Nephron progenitor cell (in vitro differentiated cells): ENCODE data around the gene MYL6.

Experiments used
- DNase-seq: peaks from one replicate; pipeline ENCODE4 v3.0.0; 2021
- H3K27ac Mint-ChIP-seq: 2 replicates; pipeline ENCODE4 v1.8.0; 2021; ENCODE audit warnings: mild to moderate bottlenecking, moderate library complexity, mixed read lengths
- H3K27me3 Mint-ChIP-seq: 2 replicates; pipeline ENCODE4 v1.8.0; 2021; ENCODE audit warnings: mild to moderate bottlenecking, low read depth, mixed read lengths; ENCODE audit not compliant: poor library complexity
- H3K36me3 Mint-ChIP-seq: 2 replicates; pipeline ENCODE4 v1.8.0; 2021; ENCODE audit warnings: low read depth, mixed read lengths
- H3K4me1 Mint-ChIP-seq: 2 replicates; pipeline ENCODE4 v1.8.0; 2021; ENCODE audit warnings: mixed read lengths
- H3K4me3 Mint-ChIP-seq: 2 replicates; pipeline ENCODE4 v1.8.0; 2021; ENCODE audit warnings: mild to moderate bottlenecking, moderate library complexity, mixed read lengths
- H3K9me3 Mint-ChIP-seq: 2 replicates; pipeline ENCODE4 v1.8.0; 2021; ENCODE audit warnings: mild to moderate bottlenecking, moderate library complexity, mixed read lengths
- TF ChIP-seq, protein P1 (sequence below): fragments of 200-600 bp; sonication (generic); IDR thresholded peaks from 2 replicates; pipeline ENCODE4 v1.5.0; 2021; ENCODE audit warnings: antibody characterized with exemption

The MYL6 gene

DNA sequence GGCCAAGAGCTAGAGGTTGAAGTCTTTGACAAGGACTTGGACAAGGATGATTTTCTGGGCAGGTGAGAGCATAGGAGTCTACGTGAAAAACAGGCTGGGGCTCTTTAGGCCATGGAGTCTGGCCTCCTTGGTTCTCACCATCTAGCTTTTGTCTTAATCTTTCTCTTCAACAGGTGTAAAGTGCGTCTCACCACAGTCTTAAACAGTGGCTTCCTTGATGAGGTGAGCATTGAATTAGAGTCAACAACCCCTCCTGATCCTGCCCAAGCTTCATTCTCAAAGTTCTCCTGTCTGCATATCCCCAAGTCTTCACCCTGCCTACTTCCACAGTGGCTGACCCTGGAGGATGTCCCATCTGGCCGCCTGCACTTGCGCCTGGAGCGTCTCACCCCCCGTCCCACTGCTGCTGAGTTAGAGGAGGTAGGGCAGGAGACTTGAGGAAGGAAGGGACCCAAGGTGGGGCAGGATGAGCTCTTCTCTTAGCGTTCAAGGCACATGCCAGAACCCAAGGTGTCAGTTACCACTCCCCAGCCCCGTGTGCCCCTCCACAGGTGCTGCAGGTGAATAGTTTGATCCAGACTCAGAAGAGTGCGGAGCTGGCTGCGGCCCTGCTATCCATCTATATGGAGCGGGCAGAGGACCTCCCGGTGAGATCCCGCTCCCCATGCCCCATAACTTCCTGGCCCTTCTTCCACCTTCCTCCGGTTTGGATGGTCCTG, 20.1 kb upstream of the MYL6 start:
- DNase-seq = no peak
- H3K4me1 Mint-ChIP-seq = no peaks in the 10 kb centered on the region
- H3K4me3 Mint-ChIP-seq = no peak overlapping the region
- no peaks in the 10 kb centered on the region for H3K9me3 Mint-ChIP-seq
- H3K27ac Mint-ChIP-seq = no peak overlapping the region
- H3K27me3 Mint-ChIP-seq = no peaks in the 10 kb centered on the region
- peaks cover 79% of the 10 kb centered on the region for H3K36me3 Mint-ChIP-seq
- TF ChIP-seq, protein P1, sequence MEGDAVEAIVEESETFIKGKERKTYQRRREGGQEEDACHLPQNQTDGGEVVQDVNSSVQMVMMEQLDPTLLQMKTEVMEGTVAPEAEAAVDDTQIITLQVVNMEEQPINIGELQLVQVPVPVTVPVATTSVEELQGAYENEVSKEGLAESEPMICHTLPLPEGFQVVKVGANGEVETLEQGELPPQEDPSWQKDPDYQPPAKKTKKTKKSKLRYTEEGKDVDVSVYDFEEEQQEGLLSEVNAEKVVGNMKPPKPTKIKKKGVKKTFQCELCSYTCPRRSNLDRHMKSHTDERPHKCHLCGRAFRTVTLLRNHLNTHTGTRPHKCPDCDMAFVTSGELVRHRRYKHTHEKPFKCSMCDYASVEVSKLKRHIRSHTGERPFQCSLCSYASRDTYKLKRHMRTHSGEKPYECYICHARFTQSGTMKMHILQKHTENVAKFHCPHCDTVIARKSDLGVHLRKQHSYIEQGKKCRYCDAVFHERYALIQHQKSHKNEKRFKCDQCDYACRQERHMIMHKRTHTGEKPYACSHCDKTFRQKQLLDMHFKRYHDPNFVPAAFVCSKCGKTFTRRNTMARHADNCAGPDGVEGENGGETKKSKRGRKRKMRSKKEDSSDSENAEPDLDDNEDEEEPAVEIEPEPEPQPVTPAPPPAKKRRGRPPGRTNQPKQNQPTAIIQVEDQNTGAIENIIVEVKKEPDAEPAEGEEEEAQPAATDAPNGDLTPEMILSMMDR = no peak

DNA sequence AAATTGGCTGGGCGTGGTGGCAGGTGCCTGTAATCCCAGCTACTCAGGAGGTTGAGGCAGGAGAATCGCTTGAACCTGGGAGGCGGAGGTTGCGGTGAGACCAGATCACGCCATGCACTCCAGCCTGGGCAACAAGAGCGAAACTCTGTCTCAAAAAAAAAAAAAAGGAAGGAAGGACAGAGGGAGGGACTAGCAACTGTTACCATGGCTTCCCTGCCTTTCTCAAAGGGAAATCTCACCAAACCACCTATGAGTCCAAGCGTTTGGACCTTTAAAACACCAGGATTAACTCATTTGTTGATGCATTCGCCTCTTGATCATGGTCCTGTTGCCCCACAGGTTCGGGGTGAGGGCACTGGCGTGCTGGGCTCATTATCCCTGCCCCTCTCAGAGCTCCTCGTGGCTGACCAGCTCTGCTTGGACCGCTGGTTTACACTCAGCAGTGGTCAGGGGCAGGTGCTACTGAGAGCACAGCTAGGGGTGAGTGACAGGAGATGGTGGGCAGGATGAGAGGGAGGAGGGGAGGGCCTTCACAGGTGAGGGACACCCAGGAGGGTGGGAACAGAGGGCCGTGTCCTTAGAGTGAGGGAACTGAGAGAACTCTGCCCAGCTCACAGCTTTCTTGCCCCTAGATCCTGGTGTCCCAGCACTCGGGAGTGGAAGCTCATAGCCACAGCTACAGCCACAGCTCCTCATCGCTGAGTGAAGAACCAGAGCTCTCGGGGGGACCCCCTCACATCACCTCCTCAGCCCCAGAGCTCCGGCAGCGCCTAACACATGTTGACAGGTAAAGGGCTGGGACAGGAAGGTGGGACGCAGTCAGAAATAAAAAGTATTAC, 16.0 kb upstream of the MYL6 start:
- H3K9me3 Mint-ChIP-seq = no peaks in the 10 kb centered on the region
- DNase-seq = no peak
- H3K27me3 Mint-ChIP-seq = no peaks in the 10 kb centered on the region
- H3K4me3 Mint-ChIP-seq = no peak overlapping the region
- peaks cover 73% of the 10 kb centered on the region for H3K36me3 Mint-ChIP-seq
- TF ChIP-seq, protein P1 = no peak
- H3K4me1 Mint-ChIP-seq = peaks cover 5% of the 10 kb centered on the region
- H3K27ac Mint-ChIP-seq = peak overlapping the region; percentile 77

DNA sequence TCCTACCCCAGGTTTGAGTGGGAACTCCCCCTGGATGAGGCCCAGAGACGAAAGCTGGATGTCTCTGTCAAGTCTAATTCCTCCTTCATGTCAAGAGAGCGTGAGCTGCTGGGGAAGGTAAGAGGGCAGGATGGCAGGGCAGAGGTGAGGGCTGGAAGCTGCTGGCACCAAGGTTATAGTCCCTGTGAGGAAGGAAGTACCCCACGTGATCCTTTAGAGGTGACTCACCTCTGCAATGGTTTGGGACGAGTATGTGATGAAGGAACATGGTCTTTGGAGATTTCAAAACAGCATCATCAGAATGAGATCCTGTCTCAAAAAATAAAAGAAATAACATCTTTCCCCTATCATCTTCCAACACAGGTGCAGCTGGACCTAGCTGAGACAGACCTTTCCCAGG, 14.9 kb upstream of the MYL6 start:
- peak overlapping the region; percentile 87 for H3K27ac Mint-ChIP-seq
- no peak overlapping the region for H3K4me3 Mint-ChIP-seq
- H3K4me1 Mint-ChIP-seq = peaks cover 5% of the 10 kb centered on the region
- no peak for DNase-seq
- no peaks in the 10 kb centered on the region for H3K9me3 Mint-ChIP-seq
- H3K27me3 Mint-ChIP-seq = peaks cover 3% of the 10 kb centered on the region
- TF ChIP-seq, protein P1 = no peak
- H3K36me3 Mint-ChIP-seq = peaks cover 63% of the 10 kb centered on the region

DNA sequence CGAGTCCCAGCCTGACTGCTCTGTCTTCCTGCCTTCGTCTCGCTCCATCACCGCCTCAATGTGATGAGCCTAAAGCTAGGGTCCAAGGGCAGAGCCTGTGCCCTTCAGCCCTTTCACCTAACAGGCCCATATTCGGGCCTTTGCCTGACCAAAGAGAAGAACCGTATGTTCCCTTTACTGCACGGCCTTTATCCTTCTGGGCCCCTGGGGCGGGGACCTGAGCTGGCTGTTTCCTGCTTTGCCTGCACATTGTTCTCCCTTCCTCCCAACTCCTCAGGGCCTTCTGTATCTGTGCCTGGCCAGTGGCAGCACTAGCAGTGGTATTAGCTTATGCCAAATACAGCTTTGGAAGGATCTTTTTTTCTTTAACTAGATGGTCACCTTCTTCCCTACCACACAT, 14.3 kb upstream of the MYL6 start:
- H3K27me3 Mint-ChIP-seq = peaks cover 4% of the 10 kb centered on the region
- H3K4me1 Mint-ChIP-seq = peaks cover 5% of the 10 kb centered on the region
- H3K9me3 Mint-ChIP-seq = no peaks in the 10 kb centered on the region
- TF ChIP-seq, protein P1 = no peak
- H3K4me3 Mint-ChIP-seq = no peak overlapping the region
- DNase-seq = no peak
- H3K36me3 Mint-ChIP-seq = peaks cover 56% of the 10 kb centered on the region
- H3K27ac Mint-ChIP-seq = peak overlapping the region; percentile 87

DNA sequence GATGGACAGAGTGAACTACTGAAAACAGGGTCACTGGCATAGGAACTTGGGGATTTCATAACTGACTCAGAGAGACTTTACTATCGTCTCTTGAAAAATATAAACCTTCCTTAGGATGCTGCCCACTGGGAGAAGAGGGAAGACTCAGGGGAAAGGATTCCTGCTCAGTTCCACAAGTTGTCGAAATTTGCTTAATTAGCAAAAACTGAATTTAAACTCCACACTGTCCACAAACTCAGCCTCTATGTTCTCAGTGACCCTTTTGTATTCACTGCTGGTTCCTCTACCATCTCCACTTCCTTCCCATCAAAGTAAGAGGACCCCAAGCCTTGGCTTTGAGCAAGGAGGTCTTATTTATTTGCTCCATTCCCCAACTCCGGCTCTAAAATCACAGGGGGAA, 12.9 kb upstream of the MYL6 start:
- Mint-ChIP-seq H3K36me3 (peaks cover 43% of the 10 kb centered on the region), H3K27ac (peak overlapping the region; percentile 61), H3K9me3 (no peaks in the 10 kb centered on the region), H3K27me3 (peaks cover 4% of the 10 kb centered on the region), H3K4me1 (peaks cover 5% of the 10 kb centered on the region), H3K4me3 (no peak overlapping the region)
- DNase-seq = no peak
- TF ChIP-seq, protein P1 = no peak
